AG04450 (cell line): ENCODE data around the gene PIGZ. TPM values are rescaled to one million over a fixed set of nuclear protein-coding genes. Genes with fewer than 3 reads are reported as not detected.

Source experiments
- CTCF ChIA-PET: fragments of 300-600, 350-600 bp; formaldehyde crosslinking; extraction: SDS; loops from one replicate; lab custom pipeline; 2022; ENCODE audit warnings: antibody characterized with exemption, inconsistent platforms; lab: Charles Lee
- POLR2A ChIA-PET: fragments of 350-600 bp; formaldehyde crosslinking; extraction: SDS; loops from one replicate; lab custom pipeline; 2021; ENCODE audit warnings: antibody characterized with exemption, inconsistent platforms; lab: Yijun Ruan, JAX
- DNase-seq: peaks from one replicate; pipeline ENCODE4 v3.0.0-alpha.2; 2011; ENCODE audit warnings: low read depth, low spot score
- H3K27ac ChIP-seq: one replicate; pipeline ENCODE4 v1.5.1; 2012; ENCODE audit warnings: low read depth, low read length, control low read depth
- H3K27me3 ChIP-seq: one replicate; pipeline ENCODE4 v1.6.0; 2012; ENCODE audit warnings: low read length; ENCODE audit not compliant: control insufficient read depth, insufficient read depth
- H3K4me3 ChIP-seq: 2 replicates; pipeline ENCODE4 v1.5.1; 2011; ENCODE audit warnings: mild to moderate bottlenecking, low read depth, low read length, control low read depth
- H3K9me3 ChIP-seq: 2 replicates; pipeline ENCODE4 v1.5.1; 2012; ENCODE audit warnings: low read length; ENCODE audit not compliant: control insufficient read depth, insufficient read depth
- polyA minus RNA-seq: library from RNA; depleted of rRNA, polyadenylated mRNA; stranded (reverse); fragments of >200 nt; gene quantifications from 2 replicates; pipeline ENCODE4 v1.2.3, GENCODE V29; 2011; rRNA and poly(A)+ RNA removed
- polyA plus RNA-seq: library from polyadenylated mRNA; depleted of rRNA; stranded (reverse); fragments of >200 nt; gene quantifications from 2 replicates; pipeline ENCODE4 v1.2.3, GENCODE V29; 2011; rRNA removed
- TF ChIP-seq, protein P1 (sequence below): IDR thresholded peaks from 2 replicates; pipeline ENCODE4 v1.5.1; 2011; ENCODE audit warnings: low read depth, low read length, control low read depth, inconsistent platforms

The PIGZ gene, protein sequence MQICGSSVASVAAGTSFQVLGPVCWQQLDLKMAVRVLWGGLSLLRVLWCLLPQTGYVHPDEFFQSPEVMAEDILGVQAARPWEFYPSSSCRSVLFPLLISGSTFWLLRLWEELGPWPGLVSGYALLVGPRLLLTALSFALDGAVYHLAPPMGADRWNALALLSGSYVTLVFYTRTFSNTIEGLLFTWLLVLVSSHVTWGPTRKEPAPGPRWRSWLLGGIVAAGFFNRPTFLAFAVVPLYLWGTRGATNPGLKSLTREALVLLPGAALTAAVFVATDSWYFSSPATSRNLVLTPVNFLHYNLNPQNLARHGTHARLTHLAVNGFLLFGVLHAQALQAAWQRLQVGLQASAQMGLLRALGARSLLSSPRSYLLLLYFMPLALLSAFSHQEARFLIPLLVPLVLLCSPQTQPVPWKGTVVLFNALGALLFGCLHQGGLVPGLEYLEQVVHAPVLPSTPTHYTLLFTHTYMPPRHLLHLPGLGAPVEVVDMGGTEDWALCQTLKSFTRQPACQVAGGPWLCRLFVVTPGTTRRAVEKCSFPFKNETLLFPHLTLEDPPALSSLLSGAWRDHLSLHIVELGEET
- polyA plus RNA-seq: 0.15 and 0.17 TPM in 2 replicates
- 0.14 TPM in 1 of 2 replicates, not detected in the other for polyA minus RNA-seq

DNA sequence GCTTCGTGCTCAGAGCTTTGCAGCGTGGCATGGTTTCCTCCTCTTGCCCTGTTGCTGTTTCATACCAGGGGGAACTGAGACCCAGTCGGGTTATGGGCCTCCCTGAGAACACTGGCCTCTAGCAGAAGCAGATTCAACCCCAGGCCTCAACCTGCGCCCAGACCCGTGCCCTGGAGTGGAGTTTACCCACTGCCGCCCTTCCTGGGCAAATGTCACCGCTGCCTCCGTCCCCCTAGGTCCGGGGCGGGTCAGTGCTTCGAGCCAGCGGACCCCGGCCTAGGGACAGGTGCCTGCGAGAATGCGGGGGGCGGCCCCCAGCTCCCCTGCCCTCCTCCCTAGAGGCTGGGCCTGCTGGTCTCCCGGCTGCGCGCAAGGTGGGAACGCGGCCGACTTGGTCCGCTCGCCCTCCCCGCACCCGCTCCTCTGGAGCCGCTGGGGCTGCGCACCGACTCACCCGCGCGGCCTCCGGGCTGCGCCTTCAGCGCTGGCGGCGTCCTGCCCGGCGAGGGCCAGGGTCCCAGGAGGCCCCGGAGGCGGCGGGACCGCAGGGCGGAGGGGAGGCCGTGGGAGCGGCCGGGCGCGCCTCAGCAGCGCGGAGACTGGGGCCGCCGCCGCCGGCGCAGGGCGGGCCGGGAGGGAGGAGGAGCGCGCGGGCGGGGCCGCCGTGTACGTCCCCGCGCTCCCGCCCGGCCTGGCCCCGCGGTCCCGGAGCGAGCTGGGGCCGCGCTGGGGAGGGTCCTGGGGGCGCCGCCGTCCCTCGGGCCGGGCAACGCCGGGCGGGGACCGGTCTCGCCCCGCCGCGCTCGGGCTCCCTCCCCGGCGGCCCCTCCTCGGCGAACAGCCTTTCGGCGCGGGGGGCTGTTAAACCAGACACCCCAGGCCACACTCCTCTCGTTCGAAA is at the start of gene PIGZ:
PIGZ (minus strand) TSS at position 601 of the 901 bp plus-strand sequence. CDS start 16,802 bp downstream, outside the sequence.
- CTCF ChIA-PET: interaction anchor here (1.0 kb wide), 1 partner anchor 13 kb away, joined by 3 read pairs; no protein-coding TSS in a partner anchor
- TF ChIP-seq, protein P1, sequence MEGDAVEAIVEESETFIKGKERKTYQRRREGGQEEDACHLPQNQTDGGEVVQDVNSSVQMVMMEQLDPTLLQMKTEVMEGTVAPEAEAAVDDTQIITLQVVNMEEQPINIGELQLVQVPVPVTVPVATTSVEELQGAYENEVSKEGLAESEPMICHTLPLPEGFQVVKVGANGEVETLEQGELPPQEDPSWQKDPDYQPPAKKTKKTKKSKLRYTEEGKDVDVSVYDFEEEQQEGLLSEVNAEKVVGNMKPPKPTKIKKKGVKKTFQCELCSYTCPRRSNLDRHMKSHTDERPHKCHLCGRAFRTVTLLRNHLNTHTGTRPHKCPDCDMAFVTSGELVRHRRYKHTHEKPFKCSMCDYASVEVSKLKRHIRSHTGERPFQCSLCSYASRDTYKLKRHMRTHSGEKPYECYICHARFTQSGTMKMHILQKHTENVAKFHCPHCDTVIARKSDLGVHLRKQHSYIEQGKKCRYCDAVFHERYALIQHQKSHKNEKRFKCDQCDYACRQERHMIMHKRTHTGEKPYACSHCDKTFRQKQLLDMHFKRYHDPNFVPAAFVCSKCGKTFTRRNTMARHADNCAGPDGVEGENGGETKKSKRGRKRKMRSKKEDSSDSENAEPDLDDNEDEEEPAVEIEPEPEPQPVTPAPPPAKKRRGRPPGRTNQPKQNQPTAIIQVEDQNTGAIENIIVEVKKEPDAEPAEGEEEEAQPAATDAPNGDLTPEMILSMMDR: no peak
- POLR2A ChIA-PET: interaction anchor here (1.8 kb wide), 1 partner anchor 26 kb away, joined by 4 read pairs; the partner anchor contains the start of gene NCBP2
- no peak for DNase-seq
- Histone ChIP-seq H3K9me3 (peaks cover 3% of the 10 kb centered on the region), H3K4me3 (peak within 1 kb of the TSS; percentile 58), H3K27ac (no peak within 1 kb of the TSS), H3K27me3 (peaks cover 43% of the 10 kb centered on the region)

DNA sequence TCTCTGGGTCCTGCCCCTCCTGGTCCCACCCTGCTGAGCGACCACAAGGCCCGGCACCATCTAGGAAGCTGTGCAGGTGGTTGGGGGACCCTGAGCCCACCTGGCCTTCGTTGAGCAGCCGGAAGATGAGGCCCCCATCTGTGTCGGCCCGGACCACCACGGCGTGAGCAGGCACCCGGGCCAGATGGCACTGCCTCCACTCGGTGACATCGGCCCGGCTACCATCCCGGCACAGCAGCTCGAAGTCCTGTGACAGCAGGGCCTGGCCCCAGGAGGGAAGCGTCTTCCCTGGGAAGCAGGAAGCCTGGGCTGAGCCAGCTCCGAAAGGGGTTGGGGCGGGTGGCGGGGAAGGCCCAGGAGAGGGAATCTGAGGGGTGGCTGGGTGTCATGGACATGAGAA is 48.4 kb upstream of the PIGZ start:
- TF ChIP-seq, protein P1: no peak
- H3K9me3 ChIP-seq: no peaks in the 10 kb centered on the region; the same call in 1 of the 2 replicates
- no peak for DNase-seq
- no peak overlapping the region for H3K4me3 ChIP-seq
- peaks cover 18% of the 10 kb centered on the region for H3K27me3 ChIP-seq
- H3K27ac ChIP-seq: no peak overlapping the region
- ChIA-PET CTCF (interaction anchor here (2.2 kb wide), 1 partner anchor 13 kb away, joined by 14 read pairs; the partner anchor contains the start of gene MELTF), POLR2A (interaction anchor here (0.9 to 1.5 kb wide), 2 partner anchors 11 to 13 kb away, joined by 3 read pairs; no protein-coding TSS in a partner anchor)

DNA sequence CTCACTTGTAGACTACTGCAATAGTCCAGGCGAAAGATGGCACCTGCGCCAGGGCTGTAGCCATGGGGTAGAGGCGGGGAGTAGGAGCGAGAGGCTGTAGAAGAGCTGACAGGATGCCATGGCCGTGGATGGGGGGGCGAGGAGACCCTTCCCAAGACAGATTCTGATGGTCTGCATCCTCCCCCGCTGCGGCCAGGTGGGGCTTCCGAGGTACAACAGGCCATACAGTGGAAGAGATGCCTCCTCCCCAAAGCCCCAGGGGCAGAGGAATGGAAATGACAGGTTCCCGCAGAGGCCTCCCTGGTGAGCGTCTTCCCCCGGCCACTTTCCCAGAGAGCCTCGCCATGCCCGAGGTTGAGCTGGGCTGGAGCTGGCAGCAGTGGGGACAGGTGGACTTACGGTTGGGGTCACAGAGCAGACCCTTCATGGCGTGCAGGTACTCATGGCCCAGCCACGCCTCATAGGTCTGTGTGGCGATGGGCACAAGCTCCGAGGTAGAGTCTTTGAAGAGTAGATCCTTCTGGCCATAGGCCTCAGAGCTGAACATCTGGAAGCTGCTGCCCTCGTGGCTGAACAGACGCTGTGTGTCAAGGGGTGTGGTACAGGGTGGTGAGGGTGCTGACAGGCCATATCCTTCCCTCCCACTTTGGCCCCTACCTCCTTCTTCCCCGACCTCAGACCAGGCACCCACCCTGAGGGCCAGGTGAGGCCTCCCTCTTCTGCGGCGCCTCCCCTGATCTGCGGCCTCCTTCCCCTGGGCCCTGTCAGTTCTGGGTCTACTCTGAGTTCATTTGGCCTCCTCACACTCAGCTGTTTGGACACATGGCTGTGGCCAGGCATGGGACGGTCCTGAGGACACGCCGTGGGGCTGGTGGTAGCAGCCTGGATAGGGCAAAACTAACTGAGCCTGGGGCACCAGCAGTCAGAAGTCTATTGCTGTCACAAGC is 47.4 kb upstream of the PIGZ start:
- POLR2A ChIA-PET: interaction anchor here (1.1 kb wide), 1 partner anchor 13 kb away, joined by 3 read pairs; no protein-coding TSS in a partner anchor
- CTCF ChIA-PET: interaction anchor here (1.8 to 2.2 kb wide), 2 partner anchors 13 kb away, joined by 6 to 14 read pairs; partner anchors contain the start of gene MELTF
- Histone ChIP-seq H3K27ac (no peak overlapping the region), H3K9me3 (no peaks in the 10 kb centered on the region; the same call in 1 of the 2 replicates), H3K4me3 (no peak overlapping the region), H3K27me3 (peaks cover 15% of the 10 kb centered on the region)
- DNase-seq: no peak
- TF ChIP-seq, protein P1: no peak

DNA sequence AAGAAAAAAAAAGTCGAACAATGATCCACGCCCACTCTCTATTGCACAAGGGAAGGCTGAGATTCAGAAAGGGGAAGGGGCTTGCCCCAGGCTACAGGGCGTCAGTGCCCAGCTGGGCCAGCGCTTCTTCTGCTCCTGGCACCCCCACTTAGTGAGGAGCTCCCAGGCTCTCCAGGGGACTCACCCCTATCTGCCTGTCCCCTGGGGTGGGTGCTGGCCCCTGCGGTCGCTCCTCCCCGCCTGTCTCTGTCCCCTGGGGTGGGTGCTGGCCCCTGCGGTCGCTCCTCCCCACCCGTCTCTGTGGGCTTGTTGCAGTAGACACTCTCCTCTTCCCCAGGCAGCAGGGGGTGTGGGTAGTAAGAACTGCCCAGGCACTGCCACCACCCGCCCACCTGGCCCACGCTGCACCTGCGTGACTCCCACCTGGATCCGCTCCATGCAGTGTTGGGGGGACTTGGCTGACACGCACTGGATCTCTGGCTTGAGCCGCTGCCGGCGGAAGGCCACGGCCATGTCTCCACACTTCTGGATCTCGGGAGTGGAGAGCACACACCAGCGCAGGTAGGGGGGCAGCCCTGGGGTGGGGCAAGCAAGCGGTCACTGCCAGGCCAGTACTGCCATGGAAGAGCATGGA is 46.4 kb upstream of the PIGZ start:
- no peak overlapping the region for H3K27ac ChIP-seq
- ChIA-PET CTCF (interaction anchor here (1.8 kb wide), 1 partner anchor 14 kb away, joined by 6 read pairs; the partner anchor contains the start of gene MELTF), POLR2A (no interaction called here)
- no peaks in the 10 kb centered on the region; the same call in 1 of the 2 replicates for H3K9me3 ChIP-seq
- TF ChIP-seq, protein P1: no peak
- no peak overlapping the region for H3K4me3 ChIP-seq
- peaks cover 13% of the 10 kb centered on the region for H3K27me3 ChIP-seq
- DNase-seq: no peak
